Measurements from ENCODE around the gene TEX29. TPM values are rescaled to one million over a fixed set of nuclear protein-coding genes. Genes with fewer than 3 reads are reported as not detected.

Gene TEX29
- total RNA-seq, 6 donors from 2014 or later: 0.37 to 1.2 (median 0.63) TPM; not detected in 3

- Histone ChIP-seq H3K4me1 (no peaks in the 10 kb centered on the region), H3K36me3 (no peaks in the 10 kb centered on the region), H3K27me3 (no peaks in the 10 kb centered on the region), H3K9me3 (no peaks in the 10 kb centered on the region), H3K27ac (no peak overlapping the region), H3K4me3 (no peak overlapping the region)
- no peak for TF ChIP-seq EP300 (IDR thresholded peaks at IDR 0.05)
- DNase-seq: peak in 1 of 2 donors; percentile 51
- ATAC-seq (ENCODE audit: low FRiP score in 2 of 2): no peak
- 86 to 92% methylated on average over 10 to 11 of the region's 11 CpGs for WGBS, 2 donors
Measured at GRCh38 chr13:111345682-111346081, 25.2 kb downstream of the TEX29 start.

GRCh38 chr13:111346101-111346680, 25.7 kb downstream of the TEX29 start:
- DNase-seq: peak in 1 of 2 donors; percentile 77
- 90 to 92% methylated on average over 10 to 20 of the region's 20 CpGs for WGBS, 2 donors

GRCh38 chr13:111347438-111347837, 27.0 kb downstream of the TEX29 start:
- 78 to 95% methylated on average over 5 to 6 of the region's 6 CpGs for WGBS, 2 donors
- no peak for TF ChIP-seq CTCF (IDR thresholded peaks at IDR 0.05)
- TF ChIP-seq POLR2A (IDR thresholded peaks at IDR 0.05): no peak
- no peak for TF ChIP-seq POLR2AphosphoS5 (IDR thresholded peaks at IDR 0.05)
- TF ChIP-seq EP300 (IDR thresholded peaks at IDR 0.05): no peak
- no peak for ATAC-seq (ENCODE audit: low FRiP score in 2 of 2)

More at GRCh38 chr13:111346101-111346680, 25.7 kb downstream of the TEX29 start:
- peak in 1 of 2 donors; percentile 13 for ATAC-seq (ENCODE audit: low FRiP score in 2 of 2)
- Histone ChIP-seq H3K27ac (no peak overlapping the region), H3K9me3 (no peaks in the 10 kb centered on the region), H3K4me1 (no peaks in the 10 kb centered on the region), H3K4me3 (no peak overlapping the region), H3K27me3 (no peaks in the 10 kb centered on the region), H3K36me3 (no peaks in the 10 kb centered on the region)
- TF ChIP-seq POLR2A (IDR thresholded peaks at IDR 0.05): no peak
- no peak for TF ChIP-seq EP300 (IDR thresholded peaks at IDR 0.05)
- no peak for TF ChIP-seq POLR2AphosphoS5 (IDR thresholded peaks at IDR 0.05)
- no peak for TF ChIP-seq CTCF (IDR thresholded peaks at IDR 0.05)

GRCh38 chr13:111353508-111353907, 33.1 kb downstream of the TEX29 start:
- Histone ChIP-seq H3K36me3 (no peaks in the 10 kb centered on the region), H3K27ac (no peak overlapping the region), H3K4me1 (no peaks in the 10 kb centered on the region), H3K9me3 (no peaks in the 10 kb centered on the region), H3K27me3 (no peaks in the 10 kb centered on the region), H3K4me3 (no peak overlapping the region)
- TF ChIP-seq POLR2AphosphoS5 (IDR thresholded peaks at IDR 0.05): no peak
- no peak for TF ChIP-seq EP300 (IDR thresholded peaks at IDR 0.05)
- TF ChIP-seq CTCF (IDR thresholded peaks at IDR 0.05): no peak
- no peak for TF ChIP-seq POLR2A (IDR thresholded peaks at IDR 0.05)
- ATAC-seq (ENCODE audit: low FRiP score in 2 of 2) (no peak), DNase-seq (no peak)
- 79 to 90% methylated on average over 2 of the region's 2 CpGs for WGBS, 2 donors

More at GRCh38 chr13:111347438-111347837, 27.0 kb downstream of the TEX29 start:
- H3K4me1 ChIP-seq: no peaks in the 10 kb centered on the region
- H3K9me3 ChIP-seq: no peaks in the 10 kb centered on the region
- H3K4me3 ChIP-seq: no peak overlapping the region
- no peak overlapping the region for H3K27ac ChIP-seq
- DNase-seq: no peak
- H3K27me3 ChIP-seq: no peaks in the 10 kb centered on the region
- no peaks in the 10 kb centered on the region for H3K36me3 ChIP-seq

- WGBS, 2 donors: 56 to 58% methylated on average over 7 of the region's 7 CpGs
- Histone ChIP-seq H3K36me3 (no peaks in the 10 kb centered on the region), H3K4me1 (no peaks in the 10 kb centered on the region), H3K9me3 (no peaks in the 10 kb centered on the region), H3K4me3 (no peak overlapping the region), H3K27ac (no peak overlapping the region), H3K27me3 (no peaks in the 10 kb centered on the region)
- no peak for DNase-seq
- no peak for TF ChIP-seq POLR2A (IDR thresholded peaks at IDR 0.05)
- TF ChIP-seq CTCF (IDR thresholded peaks at IDR 0.05): no peak
- no peak for TF ChIP-seq POLR2AphosphoS5 (IDR thresholded peaks at IDR 0.05)
- no peak for TF ChIP-seq EP300 (IDR thresholded peaks at IDR 0.05)
- no peak for ATAC-seq (ENCODE audit: low FRiP score in 2 of 2)
Measured at GRCh38 chr13:111354789-111355188, 34.3 kb downstream of the TEX29 start.

Data from upper lobe of left lung (tissue), 6 donors.